GM20000 (cell line): Measurements from ENCODE around the gene DDX31.

Source experiments
- DNase-seq: peaks from one replicate; pipeline ENCODE4 v3.0.0; 2012; ENCODE audit warnings: low spot score
- CTCF ChIP-seq: IDR thresholded peaks from 2 replicates; pipeline ENCODE4 v1.5.1; 2012; ENCODE audit warnings: mild to moderate bottlenecking, control low read depth; ENCODE audit errors: extremely low read depth, missing control alignments

DDX31 gene

DNA sequence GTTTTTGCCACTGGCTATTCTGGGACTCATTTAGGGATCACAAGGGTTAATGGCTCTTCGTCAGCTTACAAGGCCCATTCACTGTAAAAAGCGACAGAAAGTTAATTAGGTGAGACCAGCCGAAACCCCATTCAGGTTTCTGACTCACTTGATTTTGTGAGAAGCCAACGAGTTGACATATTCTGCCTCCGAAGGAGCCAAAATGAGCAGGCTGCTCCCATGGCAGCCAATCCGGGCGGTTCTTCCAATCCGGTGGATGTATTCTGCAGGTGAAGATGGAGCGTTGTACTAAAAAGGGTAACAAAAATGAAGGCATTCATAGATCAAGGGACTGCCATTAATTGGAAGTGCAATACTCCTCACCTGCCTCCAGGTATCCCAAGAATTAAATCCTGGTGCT is 39.7 kb downstream of the DDX31 start:
- no peak for TF ChIP-seq CTCF
- DNase-seq, result no peak

DNA sequence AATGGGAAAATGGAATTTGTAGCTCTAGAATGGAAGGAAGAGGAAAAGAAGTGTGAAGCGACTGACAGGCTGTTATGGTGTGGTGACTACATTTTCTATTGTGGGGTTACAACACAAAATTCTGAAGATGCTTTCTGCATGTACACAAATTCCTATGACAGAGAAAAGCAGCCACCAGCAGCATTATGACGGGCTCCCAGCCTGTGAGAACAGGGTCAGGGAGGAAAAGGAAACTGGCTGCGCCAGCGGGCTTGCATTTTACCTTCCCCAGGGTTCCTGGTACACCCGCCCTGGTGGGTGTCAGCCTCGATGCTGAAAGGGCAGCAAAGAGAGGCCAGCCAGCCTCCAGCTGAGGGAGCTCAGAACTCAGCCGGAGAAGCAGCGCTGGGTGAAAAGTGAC is 41.0 kb downstream of the DDX31 start:
- no peak for TF ChIP-seq CTCF
- no peak for DNase-seq

- TF ChIP-seq CTCF, result no peak
- DNase-seq, result no peak
These were observed 42.2 kb downstream of the DDX31 start for GRCh38 chr9:132627594-132627993.

DNA sequence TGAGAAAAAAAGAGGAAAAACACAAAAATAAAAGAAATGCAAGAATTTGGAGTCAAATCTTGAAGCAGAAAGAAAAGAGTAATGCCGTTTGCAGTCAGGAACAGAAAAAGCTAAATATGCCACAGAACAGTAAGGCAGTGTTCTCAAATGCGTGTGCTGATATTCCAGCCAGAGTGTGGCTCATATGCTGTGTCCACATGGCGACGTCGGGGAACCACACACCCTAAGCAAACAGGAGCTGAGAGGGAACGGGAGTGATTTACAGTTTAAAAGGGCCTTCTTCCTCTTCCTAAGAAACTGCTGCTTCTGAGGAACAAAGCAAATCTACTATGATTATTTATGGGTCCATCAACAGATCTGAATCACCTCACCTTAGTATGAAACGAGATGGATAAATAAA is 42.7 kb downstream of the DDX31 start:
- TF ChIP-seq CTCF, result no peak
- DNase-seq, result no peak

GRCh38 chr9:132626285-132626684 is 43.5 kb downstream of the DDX31 start:
- TF ChIP-seq CTCF, result no peak
- DNase-seq, result no peak

DNA sequence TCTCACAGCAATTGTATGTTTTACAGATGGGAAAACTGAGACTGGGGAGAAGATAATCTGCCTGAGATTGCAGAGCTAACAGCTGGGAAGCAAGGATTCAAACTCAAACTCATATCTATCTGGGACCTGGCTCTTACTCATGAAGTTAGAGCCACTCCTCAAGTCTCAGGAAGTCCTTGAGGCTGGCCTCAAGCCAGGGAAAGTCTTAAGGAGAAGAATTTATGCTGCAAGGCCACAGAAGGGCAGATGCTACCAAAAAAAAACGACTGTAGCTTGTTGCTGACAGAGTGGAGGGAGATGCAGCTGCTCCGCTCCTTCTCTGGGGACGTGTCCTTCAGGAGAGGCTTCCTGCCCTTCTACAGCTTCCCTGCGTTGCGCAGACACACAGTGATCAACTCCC is 47.6 kb downstream of the DDX31 start:
- no peak for TF ChIP-seq CTCF
- no peak for DNase-seq

GRCh38 chr9:132616725-132617124 is 53.1 kb downstream of the DDX31 start:
- no peak for TF ChIP-seq CTCF
- DNase-seq, result no peak
